H1 (cell line): Measurements from ENCODE around the gene SHROOM2. TPM values are rescaled to one million over a fixed set of nuclear protein-coding genes. Genes with fewer than 3 reads are reported as not detected.

Experiments used
- CTCF ChIA-PET: fragments of 300-600 bp; sonication (Branson Sonifier 250); formaldehyde crosslinking; loops from one replicate; lab custom pipeline; 2021; ENCODE audit not compliant: partially characterized antibody; lab: Charles Lee
- POLR2A ChIA-PET: fragments of 300-600 bp; sonication (Branson Sonifier 250); formaldehyde crosslinking; loops from one replicate; lab custom pipeline; 2021; ENCODE audit warnings: inconsistent platforms; ENCODE audit not compliant: partially characterized antibody; lab: Charles Lee
- DNase-seq, 2 experiments: peaks; one replicate each; pipeline versions ENCODE4 v3.0.0 to v3.0.0-alpha.2; 2010 to 2022; ENCODE audit warnings: low spot score in 2 of 2, low read depth in 1 of 2, mixed read lengths in 1 of 2
- FAIRE-seq: peaks from 2 replicates; lab custom pipeline; 2011; peaks lifted over from hg19 to GRCh38; lab: Jason Lieb, UNC
- H2AFZ ChIP-seq: 2 replicates; pipeline ENCODE4 v1.8.1; 2012; ENCODE audit warnings: low read length, inconsistent platforms
- H2AK5ac ChIP-seq: 2 replicates; pipeline ENCODE4 v1.6.1; 2013; ENCODE audit warnings: low read depth, low read length
- H2BK120ac ChIP-seq: replicated peaks from 2 replicates; pipeline ENCODE3; 2013; ENCODE audit warnings: low read depth, low read length, inconsistent platforms
- H2BK12ac ChIP-seq: 2 replicates; pipeline ENCODE4 v1.6.1; 2013; ENCODE audit warnings: low read depth, low read length
- H2BK15ac ChIP-seq: 2 replicates; pipeline ENCODE4 v1.6.1; 2013; ENCODE audit warnings: low read length
- H2BK20ac ChIP-seq: 2 replicates; pipeline ENCODE4 v1.6.1; 2013; ENCODE audit warnings: low read length
- H2BK5ac ChIP-seq: 2 replicates; pipeline ENCODE4 v1.6.1; 2013; ENCODE audit warnings: low read depth, low read length
- H3K14ac ChIP-seq: 2 replicates; pipeline ENCODE4 v1.6.1; 2013; ENCODE audit warnings: inconsistent platforms; ENCODE audit not compliant: insufficient read length
- H3K18ac ChIP-seq: 2 replicates; pipeline ENCODE4 v1.6.1; 2013; ENCODE audit warnings: low read length; ENCODE audit errors: extremely low read depth
- H3K23ac ChIP-seq: 2 replicates; pipeline ENCODE4 v1.6.1; 2013; ENCODE audit warnings: inconsistent platforms; ENCODE audit not compliant: insufficient read length
- H3K23me2 ChIP-seq: 2 replicates; pipeline ENCODE4 v1.6.1; 2013; ENCODE audit warnings: low read depth, low read length
- H3K27ac ChIP-seq: 2 replicates; pipeline ENCODE4 v1.6.1; 2011; ENCODE audit warnings: low read depth, low read length, inconsistent platforms
- H3K27me3 ChIP-seq, 4 experiments: replicated peaks in 1 of 4; 1 replicate in 1 of 4; 2 replicates in 3 of 4; pipeline versions ENCODE4 v1.6.1 to v1.8.1; 2011 to 2013; ENCODE audit warnings: low read length in 3 of 4, mild to moderate bottlenecking in 3 of 4, inconsistent platforms in 2 of 4, mixed read lengths in 2 of 4, moderate library complexity in 1 of 4; ENCODE audit not compliant: control insufficient read depth in 3 of 4, insufficient read depth in 3 of 4; ENCODE audit errors: extremely low read depth in 1 of 4
- H3K36me3 ChIP-seq, 4 experiments: 2 replicates each; pipeline versions ENCODE4 v1.6.1 to v1.8.1; 2011 to 2013; ENCODE audit warnings: mild to moderate bottlenecking in 4 of 4, low read length in 3 of 4, moderate library complexity in 2 of 4, control low read depth in 1 of 4, inconsistent platforms in 1 of 4; ENCODE audit not compliant: insufficient read depth in 4 of 4, control insufficient read depth in 2 of 4
- H3K4ac ChIP-seq: replicated peaks from 2 replicates; pipeline ENCODE3; 2013; ENCODE audit warnings: low read length, low read depth, mixed read lengths, inconsistent platforms; ENCODE audit not compliant: insufficient read length
- H3K4me1 ChIP-seq, 4 experiments: replicated peaks in 1 of 4; 1 replicate in 1 of 4; 2 replicates in 3 of 4; pipeline versions ENCODE4 v1.6.1 to v1.8.1; 2011 to 2013; ENCODE audit warnings: low read length in 3 of 4, inconsistent platforms in 2 of 4, mixed read lengths in 1 of 4; ENCODE audit not compliant: insufficient read depth in 4 of 4, control insufficient read depth in 3 of 4
- H3K4me2 ChIP-seq, 2 experiments: 2 replicates each; pipeline versions ENCODE4 v1.6.1 to v1.8.1; 2011 to 2013; ENCODE audit warnings: low read depth in 2 of 2, low read length in 2 of 2, control low read depth in 1 of 2, inconsistent platforms in 1 of 2, mild to moderate bottlenecking in 1 of 2; ENCODE audit not compliant: insufficient read depth in 1 of 2
- H3K4me3 ChIP-seq, 4 experiments: fragments of 200-600, 300-600 bp in 1 of 4; sonication (generic), shearing (Covaris generic), sonication (Bioruptor Twin) in 1 of 4; 2 replicates each; pipeline versions ENCODE4 v1.5.1 to v1.8.1; 2011 to 2016; ENCODE audit warnings: low read length in 4 of 4, low read depth in 3 of 4, control low read depth in 2 of 4, inconsistent platforms in 2 of 4, mild to moderate bottlenecking in 2 of 4, mixed read lengths in 1 of 4, moderate library complexity in 1 of 4; ENCODE audit not compliant: insufficient read depth in 2 of 4; ENCODE audit errors: extremely low read depth in 1 of 4
- H3K56ac ChIP-seq: replicated peaks from 2 replicates; pipeline ENCODE3; 2013; ENCODE audit warnings: low read depth, mild to moderate bottlenecking, mixed read lengths, low read length, inconsistent platforms; ENCODE audit not compliant: insufficient read length
- H3K79me1 ChIP-seq: 2 replicates; pipeline ENCODE4 v1.6.1; 2013; ENCODE audit warnings: low read depth, low read length, control low read depth
- H3K79me2 ChIP-seq, 2 experiments: 2 replicates each; pipeline versions ENCODE4 v1.6.1 to v1.8.1; 2012 to 2013; ENCODE audit warnings: low read length in 2 of 2, mild to moderate bottlenecking in 2 of 2, inconsistent platforms in 1 of 2; ENCODE audit not compliant: insufficient read depth in 2 of 2, control insufficient read depth in 1 of 2
- H3K9ac ChIP-seq, 4 experiments: replicated peaks in 1 of 4; 1 replicate in 1 of 4; 2 replicates in 3 of 4; pipeline versions ENCODE4 v1.6.1 to v1.8.1; 2011 to 2013; ENCODE audit warnings: low read depth in 3 of 4, low read length in 3 of 4, control low read depth in 2 of 4, mild to moderate bottlenecking in 2 of 4, moderate library complexity in 2 of 4, inconsistent platforms in 1 of 4; ENCODE audit errors: extremely low read depth in 1 of 4
- H3K9me3 ChIP-seq, 2 experiments: 2 replicates each; pipeline versions ENCODE4 v1.6.1 to v1.8.1; 2012 to 2013; ENCODE audit warnings: mild to moderate bottlenecking in 2 of 2, moderate library complexity in 2 of 2, control low read depth in 1 of 2, inconsistent platforms in 1 of 2, low read depth in 1 of 2, low read length in 1 of 2, mixed read lengths in 1 of 2; ENCODE audit not compliant: insufficient read depth in 2 of 2
- H4K20me1 ChIP-seq, 2 experiments: replicated peaks in 1 of 2; 2 replicates each; pipeline versions ENCODE3 to v1.8.1; 2011 to 2013; ENCODE audit warnings: inconsistent platforms in 2 of 2, low read length in 2 of 2, mild to moderate bottlenecking in 1 of 2; ENCODE audit not compliant: insufficient read depth in 2 of 2, control insufficient read depth in 1 of 2
- H4K5ac ChIP-seq: 2 replicates; pipeline ENCODE4 v1.6.1; 2013; ENCODE audit warnings: low read length, low read depth, mixed read lengths, inconsistent platforms; ENCODE audit not compliant: insufficient read length
- H4K8ac ChIP-seq: 2 replicates; pipeline ENCODE4 v1.8.0; 2013; ENCODE audit warnings: mild to moderate bottlenecking, moderate library complexity, low read length, inconsistent platforms; ENCODE audit not compliant: insufficient read depth; ENCODE audit errors: extremely low read depth
- H4K91ac ChIP-seq: replicated peaks from 2 replicates; pipeline ENCODE3; 2013; ENCODE audit warnings: low read length, mixed read lengths, inconsistent platforms; ENCODE audit not compliant: insufficient read length
- CEBPB ChIP-seq: IDR thresholded peaks from 2 replicates; pipeline ENCODE4 v1.6.1; 2012; ENCODE audit warnings: low read depth, low read length
- PHF8 ChIP-seq: fragments of 200-600 bp; sonication (generic); conservative IDR thresholded peaks from 2 replicates; pipeline ENCODE4 v1.7.1; 2012; ENCODE audit warnings: low read depth, mild to moderate bottlenecking, inconsistent platforms, low read length, moderate library complexity
- SP1 ChIP-seq: IDR thresholded peaks from 2 replicates; pipeline ENCODE4 v1.6.1; 2011; ENCODE audit warnings: low read depth, low read length
- SP4 ChIP-seq: IDR thresholded peaks from 2 replicates; pipeline ENCODE4 v1.6.1; 2012; ENCODE audit warnings: low read length, inconsistent platforms
- TAF1 ChIP-seq: IDR thresholded peaks from 2 replicates; pipeline ENCODE4 v1.6.1; 2011; ENCODE audit warnings: mild to moderate bottlenecking, low read depth, low read length
- WGBS, 2 experiments: shearing (Covaris generic) in 1 of 2; methylation state at CpG; one replicate each; pipeline versions ENCODE4 v1.1.6 to v1.1.7; 2013 to 2015; ENCODE audit warnings: low lambda C conversion rate in 2 of 2, mixed read lengths in 2 of 2, inconsistent platforms in 1 of 2, low coverage in 1 of 2, missing lambda C conversion rate in 1 of 2; ENCODE audit not compliant: insufficient replicate concordance in 2 of 2, insufficient coverage in 1 of 2, insufficient read length in 1 of 2; ENCODE audit errors: extremely low coverage in 1 of 2, missing lambda C conversion rate in 1 of 2; 5-methylcytosine and 5-hydroxymethylcytosine counted together
- polyA plus RNA-seq, 7 experiments: library from polyadenylated mRNA; depleted of rRNA in 3 of 7; stranded (reverse) in 5 of 7; unstranded in 2 of 7; fragments of >200 nt in 5 of 7; fragments of 200-250 nt in 2 of 7; gene quantifications; 1 replicate in 5 of 7; 2 replicates in 1 of 7; 4 replicates in 1 of 7; pipeline versions ENCODE4 v1.2.1 to v1.2.3, GENCODE V29; 2011 to 2013; ENCODE audit warnings: missing spikeins in 2 of 7, mixed read lengths in 2 of 7
- total RNA-seq: library from RNA; stranded (reverse); fragmentation: NEBNext Ultra II Directional; extraction: Animal tissue kit (Norgen Biotek cat#: 25700); gene quantifications from 2 replicates; pipeline ENCODE4 v1.2.1, GENCODE V29; 2021

Gene SHROOM2
- total and polyA plus RNA-seq, 2 of the 8 experiments (the other 6 are each of a cell fraction or from before 2014, with no cell fraction given) = 3.4 to 14.2 TPM

DNA sequence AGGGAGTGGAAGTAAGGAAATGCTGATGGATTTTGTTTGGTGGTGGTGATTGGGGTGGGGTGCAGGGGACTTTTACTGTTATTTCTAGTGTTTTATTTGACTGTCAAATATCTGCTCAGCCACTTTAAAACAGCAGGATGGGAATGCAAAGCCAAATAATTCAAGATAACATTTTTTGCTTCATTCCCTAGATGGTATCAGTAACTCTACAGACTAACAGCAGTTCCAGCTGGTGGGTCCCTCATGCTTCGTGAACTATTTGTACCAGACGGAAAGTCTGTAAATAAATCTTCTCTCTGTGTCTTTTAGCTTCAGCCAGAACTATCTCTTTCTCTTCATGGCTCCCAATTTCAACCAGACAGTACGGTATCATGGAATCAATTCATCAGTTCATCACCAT is 48.1 kb upstream of the SHROOM2 start:
- H3K56ac ChIP-seq = no peak overlapping the region
- no peak overlapping the region for H3K27ac ChIP-seq
- no peak overlapping the region for H4K91ac ChIP-seq
- no peaks in the 10 kb centered on the region for H3K4me1 ChIP-seq
- ChIA-PET CTCF (interaction anchor here (0.6 to 1.5 kb wide), 3 partner anchors 9 to 57 kb away, joined by 3 to 5 read pairs (median 3); no protein-coding TSS in a partner anchor), POLR2A (no interaction called here)
- no peak overlapping the region for H2BK5ac ChIP-seq
- no peak for DNase-seq
- H3K23me2 ChIP-seq = no peaks in the 10 kb centered on the region
- H3K23ac ChIP-seq = no peak overlapping the region
- H2AFZ ChIP-seq = no peak overlapping the region
- H3K27me3 ChIP-seq = no peaks in the 10 kb centered on the region
- H3K9ac ChIP-seq = no peak overlapping the region
- no peak overlapping the region for H2BK15ac ChIP-seq
- H2BK20ac ChIP-seq = no peak overlapping the region
- H3K4me3 ChIP-seq = no peak overlapping the region
- H3K79me1 ChIP-seq = no peaks in the 10 kb centered on the region
- no peaks in the 10 kb centered on the region for H3K79me2 ChIP-seq
- no peaks in the 10 kb centered on the region for H4K20me1 ChIP-seq
- H3K36me3 ChIP-seq = peaks cover 0 to 13% (median 0%) of the 10 kb centered on the region in 4 experiments; a peak in 2 of 8 replicates
- no peaks in the 10 kb centered on the region; a peak in 1 of 4 replicates for H3K9me3 ChIP-seq
- no peak overlapping the region for H2BK120ac ChIP-seq
- no peak overlapping the region for H3K4me2 ChIP-seq
- no peak overlapping the region for H3K14ac ChIP-seq
- no peak overlapping the region for H2BK12ac ChIP-seq
- no peak for FAIRE-seq
- H3K4ac ChIP-seq = no peak overlapping the region
- WGBS, 2 experiments = 96% methylated on average over 3 of the region's 3 CpGs; no CpG with 5 or more reads in 1 of the 2 experiments
- H4K8ac ChIP-seq = no peak overlapping the region
- H3K18ac ChIP-seq = no peak overlapping the region
- no peak overlapping the region for H2AK5ac ChIP-seq
- H4K5ac ChIP-seq = no peak overlapping the region
- no peak for TF ChIP-seq CEBPB
- TF ChIP-seq TAF1 = no peak
- TF ChIP-seq SP1 = no peak
- TF ChIP-seq SP4 = no peak
- no peak for TF ChIP-seq PHF8
